GM18517 (cell line): ENCODE measurements around the gene UBN1.
A peak's percentile ranks its signal among the peaks of the same experiment; 100 is the strongest.

ENCODE experiments used
- ATAC-seq: cut with Tn5 transposase; IDR thresholded peaks from one replicate; pipeline ENCODE4 v1.9.1; 2021; ENCODE audit warnings: mild to moderate bottlenecking, moderate library complexity; ENCODE audit not compliant: unreplicated experiment

UBN1 gene

DNA sequence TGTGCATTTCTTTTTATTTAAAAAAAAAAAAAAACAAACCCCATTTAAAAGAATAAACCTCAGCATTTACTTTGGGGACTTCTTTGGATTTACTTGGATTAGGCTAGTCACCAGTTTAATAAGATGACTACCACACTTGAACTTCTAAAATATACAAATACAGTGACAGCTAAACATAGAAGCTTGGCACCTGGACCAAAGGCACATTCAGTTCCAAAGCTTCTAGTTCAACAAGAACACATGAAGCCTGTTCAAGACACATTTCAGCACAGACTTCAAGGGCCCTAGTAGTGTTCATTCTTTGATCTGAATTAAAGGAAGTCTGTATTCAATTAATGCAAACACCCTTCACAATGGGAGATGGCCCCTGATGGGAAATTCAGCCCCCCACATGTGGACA, 33.2 kb upstream of the UBN1 start:
- ATAC-seq = no peak

GRCh38 chr16:4814542-4815173, 32.6 kb upstream of the UBN1 start:
- ATAC-seq = no peak

DNA sequence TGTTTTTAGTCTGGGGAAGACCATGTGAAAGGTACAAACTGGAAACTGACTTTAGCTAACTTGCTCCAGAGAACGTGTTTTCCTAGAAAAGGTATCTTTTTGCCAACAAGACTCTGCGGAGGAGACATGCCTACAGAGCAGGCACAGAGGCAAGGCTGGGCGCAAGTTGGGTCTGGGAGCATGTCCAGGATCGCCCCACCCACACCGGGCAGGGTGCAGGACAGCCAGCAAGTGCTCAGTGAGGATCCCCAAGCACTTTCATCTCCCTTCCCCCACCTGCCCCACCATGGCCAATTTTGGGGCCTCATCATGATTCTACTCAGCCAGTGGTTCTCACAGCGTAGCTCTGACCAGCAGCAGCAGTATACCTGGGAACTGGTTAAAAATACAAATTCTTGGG, 26.6 kb upstream of the UBN1 start:
- ATAC-seq = no peak

DNA sequence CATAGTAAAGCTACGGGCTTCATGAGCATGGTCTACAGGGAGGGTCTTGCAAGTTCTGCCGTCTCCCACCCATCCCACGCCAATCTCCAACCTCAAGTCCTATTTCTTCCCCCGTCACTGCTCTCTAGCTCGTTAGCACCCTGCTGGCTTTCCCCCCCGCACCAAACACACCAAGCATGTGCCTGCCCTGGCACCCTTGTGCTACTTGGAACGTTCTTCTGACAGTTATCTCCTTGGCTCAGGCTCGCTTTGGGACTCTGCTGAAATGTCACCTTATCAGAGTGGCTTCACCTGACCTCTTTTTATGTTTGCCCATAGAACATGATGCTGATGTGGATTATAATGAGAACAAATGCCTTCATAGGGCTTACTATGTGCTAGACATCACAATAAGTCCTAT, 22.1 kb upstream of the UBN1 start:
- no peak for ATAC-seq

- ATAC-seq = no peak
Measured at GRCh38 chr16:4826526-4826925, 20.8 kb upstream of the UBN1 start.

- no peak for ATAC-seq
Measured at GRCh38 chr16:4826980-4827379, 20.3 kb upstream of the UBN1 start.

DNA sequence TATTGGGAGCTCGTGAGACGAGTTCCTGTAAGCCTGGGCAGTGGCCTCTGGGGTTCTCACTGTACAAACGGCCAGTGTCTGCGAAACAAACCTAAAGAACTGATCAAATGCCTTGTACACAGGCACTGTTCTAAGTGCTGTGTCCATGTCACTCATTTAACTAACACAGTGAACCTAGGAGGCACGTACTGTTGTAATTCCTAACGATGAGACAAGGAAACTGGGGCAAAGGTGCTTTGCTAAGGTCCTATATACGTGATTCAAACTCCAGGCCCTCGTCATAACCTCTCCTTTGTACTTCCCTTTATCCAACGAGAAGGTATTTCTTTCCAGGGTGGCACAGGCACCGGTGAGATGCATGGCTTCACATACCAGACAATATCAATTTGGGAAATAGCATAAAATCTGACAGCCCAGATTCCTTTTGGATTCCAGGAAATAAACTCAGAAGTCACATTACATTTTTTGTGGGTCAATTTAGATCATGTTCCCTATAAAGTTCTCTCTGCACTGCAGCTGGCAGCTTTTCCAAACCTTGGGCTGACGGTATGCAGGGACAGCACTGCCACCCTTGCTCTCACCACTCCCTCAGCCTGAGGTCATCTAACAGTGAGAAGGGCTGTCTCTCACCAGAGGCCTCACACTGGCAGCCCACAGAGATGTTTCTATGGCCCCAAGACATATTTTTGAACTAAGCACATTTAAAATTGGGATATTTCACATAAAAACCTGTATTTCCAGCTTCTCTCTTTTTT, 18.5 kb upstream of the UBN1 start:
- no peak for ATAC-seq

- no peak for ATAC-seq
Measured at GRCh38 chr16:4830408-4830807, 16.9 kb upstream of the UBN1 start.

DNA sequence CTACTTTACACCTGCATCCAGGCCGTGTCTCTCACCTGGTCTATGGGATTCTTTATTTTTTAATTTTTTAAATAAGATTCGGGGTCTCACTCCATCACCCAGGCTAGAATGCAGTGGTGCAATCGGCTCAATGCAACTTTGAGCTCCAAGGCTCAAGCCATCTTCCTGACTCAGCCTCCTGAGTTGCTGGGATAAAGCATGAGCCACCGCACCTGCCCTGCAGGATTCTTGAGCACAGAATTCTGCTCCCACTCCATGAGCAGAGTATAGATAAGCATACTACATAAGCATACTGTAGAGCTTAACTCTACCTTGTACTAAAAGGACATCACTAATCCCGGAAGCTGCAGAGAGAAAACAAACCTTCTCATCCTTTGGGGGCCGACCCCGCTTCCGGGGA, 15.7 kb upstream of the UBN1 start:
- ATAC-seq = no peak

DNA sequence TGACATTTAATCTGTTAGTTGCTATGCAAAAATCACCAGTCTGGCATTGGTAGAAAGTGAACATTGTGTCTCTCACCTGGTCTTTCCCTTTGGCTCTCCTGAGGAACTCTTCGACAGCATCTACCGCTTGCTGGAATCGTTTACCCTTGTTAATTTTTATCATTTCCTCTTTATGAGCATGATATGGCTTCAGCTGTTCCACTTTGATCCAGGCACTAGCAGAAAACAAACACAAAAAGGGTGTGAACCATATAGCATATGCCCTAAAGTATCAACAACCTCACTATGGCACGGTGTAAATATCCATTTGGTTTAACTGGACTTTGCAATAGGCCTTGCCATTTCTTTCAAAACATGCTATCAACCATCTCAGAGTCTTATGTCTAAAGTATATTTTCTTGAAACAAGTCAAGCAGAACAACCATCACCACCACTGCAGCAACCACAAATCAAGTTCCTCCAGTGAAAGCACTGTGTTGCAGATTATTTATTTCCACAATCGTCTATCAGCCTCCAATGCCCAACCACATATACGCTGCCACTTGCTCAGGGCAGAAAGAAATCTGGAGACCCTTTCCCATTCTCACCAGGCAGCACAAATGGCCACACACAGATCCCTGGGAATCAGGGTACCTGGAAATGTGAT, 14.5 kb upstream of the UBN1 start:
- ATAC-seq = no peak

DNA sequence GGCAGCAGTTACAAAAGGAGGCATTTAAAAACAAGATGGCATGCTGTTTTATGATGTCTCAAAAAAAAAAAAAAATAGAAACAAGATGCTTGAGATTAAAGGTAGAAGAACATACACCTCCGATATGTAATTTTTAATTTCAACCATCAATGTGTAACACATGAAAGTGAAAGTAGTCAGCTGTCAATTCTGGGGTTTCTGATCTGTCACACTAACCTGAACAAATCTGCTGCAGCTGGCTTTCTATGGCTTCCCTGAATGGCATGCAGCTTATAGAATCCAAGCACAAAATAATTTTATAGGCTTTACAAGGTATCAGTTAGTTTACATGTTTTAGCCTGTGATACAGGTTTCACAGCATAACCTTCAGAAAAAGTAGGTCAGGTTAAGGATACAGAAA, 13.7 kb upstream of the UBN1 start:
- no peak for ATAC-seq

GRCh38 chr16:4836727-4837126, 10.6 kb upstream of the UBN1 start:
- no peak for ATAC-seq

DNA sequence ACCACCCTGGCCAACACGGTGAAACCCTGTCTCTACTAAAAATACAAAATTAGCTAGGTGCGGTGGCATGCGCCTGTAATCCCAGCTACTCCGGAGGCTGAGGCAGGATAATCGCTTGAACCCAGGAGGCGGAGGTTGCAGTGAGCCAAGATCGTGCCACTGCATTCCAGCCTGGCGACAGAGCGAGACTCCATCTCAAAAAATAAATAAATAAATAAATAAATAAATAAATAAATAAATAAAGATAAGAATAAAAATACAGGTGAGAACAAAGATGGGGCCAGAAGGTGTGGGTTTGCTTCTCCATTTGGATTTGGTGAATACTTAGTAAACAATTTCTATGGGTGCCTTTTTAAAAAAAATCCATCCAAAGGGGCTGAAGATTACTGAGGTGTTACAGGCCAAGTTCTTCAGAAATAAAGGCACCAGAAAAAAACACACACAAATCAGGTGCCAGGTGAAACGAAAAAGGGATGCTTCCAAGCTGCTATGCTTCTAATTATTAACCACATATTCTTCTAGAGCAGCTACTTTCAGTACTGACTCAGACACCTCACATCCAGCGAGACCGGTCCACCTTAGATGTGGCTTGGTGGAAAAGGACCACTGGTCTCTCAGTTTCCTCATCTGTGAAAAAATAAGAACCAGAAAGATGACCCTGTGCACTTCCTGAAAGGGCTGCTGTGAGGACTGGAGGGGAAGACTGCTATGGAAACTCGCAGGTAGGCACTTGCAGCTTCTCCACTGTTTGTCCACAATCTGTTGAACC, 9.4 kb upstream of the UBN1 start:
- no peak for ATAC-seq

DNA sequence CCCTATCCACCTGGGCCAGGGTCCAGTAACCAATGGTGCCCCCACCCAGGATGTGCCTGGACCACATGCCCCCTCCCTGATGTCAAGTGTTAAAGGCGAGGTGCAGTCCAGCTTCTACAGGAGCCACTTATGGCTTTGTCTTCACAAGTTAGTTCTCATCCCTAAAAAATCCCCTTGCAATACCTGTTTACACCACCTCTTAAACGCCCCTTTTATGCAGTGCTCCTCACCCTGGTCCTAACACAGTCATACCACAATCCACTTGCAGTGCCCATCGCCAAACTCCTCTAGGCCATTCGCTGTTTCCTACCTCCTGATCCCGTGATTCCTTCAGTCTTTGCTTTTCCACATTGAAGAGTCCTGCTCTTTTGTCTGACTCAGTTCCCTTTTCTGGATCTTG, 7.3 kb upstream of the UBN1 start:
- ATAC-seq = no peak

- no peak for ATAC-seq
Measured at GRCh38 chr16:4840984-4841383, 6.3 kb upstream of the UBN1 start.

- ATAC-seq = peak; percentile 11
Measured at GRCh38 chr16:4846503-4846900, 779 bp upstream of the UBN1 start.

- peak; percentile 22 for ATAC-seq
Measured at GRCh38 chr16:4847774-4848587, 700 bp downstream of the UBN1 start.

GRCh38 chr16:4850211-4850610, 2.9 kb downstream of the UBN1 start:
- ATAC-seq = no peak

DNA sequence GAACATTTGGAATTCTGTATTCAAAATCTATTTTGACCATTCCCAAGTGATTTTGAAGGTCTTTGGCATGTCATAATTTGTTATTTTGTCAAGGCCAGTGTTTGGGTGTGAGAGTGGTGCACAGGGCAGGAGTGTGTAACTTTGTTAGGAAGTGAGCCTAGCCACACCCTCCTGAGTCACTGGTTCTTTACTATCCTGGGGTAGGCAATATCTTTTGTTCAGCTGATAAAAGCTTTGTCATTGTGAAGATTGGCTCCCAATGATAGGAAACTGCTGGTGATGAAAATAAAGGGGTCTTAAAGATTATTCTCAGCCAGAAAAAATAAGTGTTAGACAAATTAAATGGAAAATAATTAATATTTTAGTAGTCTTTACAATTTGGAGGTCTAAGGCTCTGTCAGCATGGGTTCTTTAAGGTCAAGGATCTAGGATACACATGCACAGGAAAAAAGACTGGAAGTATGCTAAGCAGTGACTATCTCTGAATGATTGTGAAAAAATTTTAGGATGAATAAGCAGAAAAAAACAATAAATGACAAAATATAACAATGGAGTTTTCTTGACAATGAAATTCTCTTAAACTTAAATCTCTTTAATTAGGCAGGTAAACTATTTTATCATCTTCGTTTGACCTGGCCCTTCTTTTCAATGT, 5.1 kb downstream of the UBN1 start:
- no peak for ATAC-seq

- no peak for ATAC-seq
Measured at GRCh38 chr16:4855371-4855770, 8.1 kb downstream of the UBN1 start.
